Measurements from ENCODE around the gene TENT5C. TPM values are rescaled to one million over a fixed set of nuclear protein-coding genes. Genes with fewer than 3 reads are reported as not detected.

The TENT5C gene
- total and polyA plus RNA-seq, 2 of the 13 experiments (the other 11 are each of a cell fraction or from before 2014, with no cell fraction given): 0.02 to 0.38 TPM

DNA sequence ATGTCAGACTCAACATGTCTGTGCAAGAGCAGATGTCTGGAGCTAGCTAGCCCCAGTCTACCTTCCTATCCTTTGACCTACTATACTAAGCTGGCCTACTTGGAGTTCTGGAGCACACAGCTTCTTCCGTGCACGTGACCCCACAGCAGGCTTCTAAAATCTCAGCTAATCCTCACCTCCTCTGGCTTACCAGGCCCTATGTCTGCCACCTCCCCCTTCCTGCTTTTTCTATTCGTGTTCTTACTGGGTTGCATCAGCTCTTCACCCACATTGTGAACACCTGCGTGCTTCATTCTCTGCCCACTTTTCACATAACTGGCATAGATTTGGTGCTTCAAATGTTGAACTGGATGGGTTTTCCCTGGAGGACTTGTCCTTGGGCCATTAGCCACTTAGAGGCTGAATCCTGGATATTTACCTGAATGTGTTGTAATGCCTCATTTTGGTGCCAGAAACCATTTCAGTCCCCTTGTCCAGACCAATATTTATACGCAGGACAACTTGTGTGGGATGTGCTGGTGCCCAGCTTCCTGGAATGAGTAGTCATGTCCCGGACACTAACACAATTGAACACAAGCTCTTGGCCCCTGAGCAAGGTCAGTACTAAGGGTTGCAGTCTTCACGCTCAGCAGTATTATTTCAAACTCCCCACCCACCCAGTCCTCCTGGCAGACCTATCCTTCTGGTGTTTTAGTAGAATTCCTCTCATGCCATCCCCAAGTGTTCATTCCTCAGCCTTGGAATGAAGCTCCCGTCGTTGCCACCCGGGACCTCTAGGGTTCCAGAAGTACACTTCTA lies 24.0 kb downstream of the TENT5C start:
- Histone ChIP-seq H3K79me2 (ENCODE audit: insufficient read depth, low read length) (no peaks in the 10 kb centered on the region), H3K4me3 (replicated peaks in 1 of 3; ENCODE audit: insufficient read depth in 1 of 3, low read depth in 2 of 3, low read length in 3 of 3) (no peak overlapping the region), H3K4me1 (ENCODE audit: insufficient read depth, low read length) (no peaks in the 10 kb centered on the region), H2AFZ (ENCODE audit: low read length) (no peak overlapping the region), H3K9me3 (ENCODE audit: low read length) (no peaks in the 10 kb centered on the region), H3K27ac (ENCODE audit: extremely low read length, insufficient read depth, low read length) (no peak overlapping the region), H3K4me2 (ENCODE audit: low read depth, low read length) (no peak overlapping the region), H3K36me3 (replicated peaks in 1 of 2; ENCODE audit: control insufficient read depth in 1 of 2, insufficient read depth in 2 of 2, low read length in 2 of 2) (no peaks in the 10 kb centered on the region), H3K9ac (ENCODE audit: insufficient read depth, low read depth, low read length) (no peak overlapping the region), H4K20me1 (ENCODE audit: insufficient read depth, low read length) (no peaks in the 10 kb centered on the region), H3K27me3 (ENCODE audit: control insufficient read depth in 1 of 2, insufficient read depth in 2 of 2, low read length in 2 of 2) (peaks cover 0 to 8% of the 10 kb centered on the region in 2 experiments; a peak in 1 of 5 replicates)
- FAIRE-seq: no peak
- intact Hi-C loops (cut with micrococcal nuclease; ENCODE audit: unreplicated experiment): loop anchor here (10.0 kb wide), 1 partner anchor 65 kb away; no protein-coding TSS in a partner anchor
- no TSS peak for BruUV-seq (replicated peaks)
- ChIA-PET POLR2A (no interaction called here), CTCF (ENCODE audit: low intra/inter-chr PET ratio, low total read pairs) (no interaction called here)
- TF ChIP-seq NR2C2 (CRISPR knock-in tag; IDR thresholded peaks at IDR 0.05; ENCODE audit: borderline replicate concordance) (no peak), ZNF598 (CRISPR knock-in tag; IDR thresholded peaks at IDR 0.05; ENCODE audit: borderline replicate concordance) (no peak), SSRP1 (CRISPR knock-in tag; IDR thresholded peaks at IDR 0.05) (no peak), MED13 (CRISPR knock-in tag; IDR thresholded peaks at IDR 0.05) (no peak), NR2F1 (CRISPR knock-in tag; IDR thresholded peaks at IDR 0.05) (no peak), ZNF563 (CRISPR knock-in tag; IDR thresholded peaks at IDR 0.05) (no peak), MAFG (CRISPR knock-in tag; IDR thresholded peaks at IDR 0.05) (no peak), RFX5 (IDR thresholded peaks at IDR 0.05; ENCODE audit: low read depth, low read length) (no peak), ZNF446 (CRISPR knock-in tag; IDR thresholded peaks at IDR 0.05) (no peak), EZH2 (conservative IDR thresholded peaks at IDR 0.05; ENCODE audit: low read depth, low read length) (no peak), ZNF350 (CRISPR knock-in tag; IDR thresholded peaks at IDR 0.05; ENCODE audit: borderline replicate concordance, low read depth) (no peak), BRCA1 (CRISPR knock-in tag; IDR thresholded peaks at IDR 0.05) (no peak), ZNF510 (CRISPR knock-in tag; IDR thresholded peaks at IDR 0.05; ENCODE audit: low read depth) (no peak), ZNF775 (CRISPR knock-in tag; IDR thresholded peaks at IDR 0.05; ENCODE audit: borderline replicate concordance) (no peak), ZNF616 (CRISPR knock-in tag; IDR thresholded peaks at IDR 0.05; ENCODE audit: low read depth) (no peak), PHF8 (CRISPR knock-in tag; IDR thresholded peaks at IDR 0.05) (no peak), NR2F6 (IDR thresholded peaks at IDR 0.05) (no peak), NR2F6 (CRISPR knock-in tag; IDR thresholded peaks at IDR 0.05) (no peak)
- TF ChIP-seq, protein P1, sequence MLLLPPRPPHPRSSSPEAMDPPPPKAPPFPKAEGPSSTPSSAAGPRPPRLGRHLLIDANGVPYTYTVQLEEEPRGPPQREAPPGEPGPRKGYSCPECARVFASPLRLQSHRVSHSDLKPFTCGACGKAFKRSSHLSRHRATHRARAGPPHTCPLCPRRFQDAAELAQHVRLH (CRISPR knock-in tag; IDR thresholded peaks at IDR 0.05; ENCODE audit: borderline replicate concordance, low read depth): no peak
- TF ChIP-seq, protein P2, sequence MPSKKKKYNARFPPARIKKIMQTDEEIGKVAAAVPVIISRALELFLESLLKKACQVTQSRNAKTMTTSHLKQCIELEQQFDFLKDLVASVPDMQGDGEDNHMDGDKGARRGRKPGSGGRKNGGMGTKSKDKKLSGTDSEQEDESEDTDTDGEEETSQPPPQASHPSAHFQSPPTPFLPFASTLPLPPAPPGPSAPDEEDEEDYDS (CRISPR knock-in tag; IDR thresholded peaks at IDR 0.05): no peak
- ATAC-seq: no peak
- 39% methylated on average over 8 of the region's 10 CpGs for WGBS (ENCODE audit: low lambda C conversion rate)
- in situ Hi-C loops (cut with HindIII; ENCODE audit: extremely low pct_ligation_motif_present, low pct_unique_long_range_greater_than_20kb): no loop called here
- no peak for DNase-seq (ENCODE audit: low spot score)

Data from HepG2 (cell line).